Adrenal gland (tissue), 12 donors: ENCODE data around the gene LRRC31. TPM values are rescaled to one million over a fixed set of nuclear protein-coding genes. Genes with fewer than 3 reads are reported as not detected.

ENCODE experiments used
- DNase-seq, 7 donors: peaks; one replicate each; pipeline ENCODE4 v3.0.0-alpha.2; 2019 to 2020
- H3K27ac ChIP-seq, 5 donors: fragments of 200-600 bp; sonication (generic) in 4 of 5; 1 replicate in 3 of 5; 2 replicates in 2 of 5; pipeline versions ENCODE4 v1.5.1 to v1.8.0; 2016 to 2020; ENCODE audit warnings: mild to moderate bottlenecking in 1 of 5
- H3K27me3 ChIP-seq: fragments of 200-600 bp; 2 replicates; pipeline ENCODE4 v1.8.0; 2021
- H3K36me3 ChIP-seq, 2 donors: fragments of 200-600 bp; replicated peaks in 1 of 2; 1 replicate in 1 of 2; 2 replicates in 1 of 2; pipeline versions ENCODE4 v1.5.1 to v1.8.0; 2018 to 2022
- H3K4me1 ChIP-seq, 2 donors: fragments of 200-600 bp; replicated peaks in 1 of 2; 1 replicate in 1 of 2; 2 replicates in 1 of 2; pipeline versions ENCODE4 v1.5.1 to v1.8.0; 2018 to 2021
- H3K4me3 ChIP-seq, 4 donors: fragments of 200-600 bp; sonication (generic) in 3 of 4; one replicate each; pipeline ENCODE4 v1.5.1; 2016 to 2018
- H3K9me3 ChIP-seq, 3 donors: fragments of 200-600 bp; sonication (generic) in 1 of 3; replicated peaks in 1 of 3; 1 replicate in 2 of 3; 2 replicates in 1 of 3; pipeline versions ENCODE4 v1.5.1 to v1.8.0; 2016 to 2021
- POLR2A ChIP-seq, 2 donors: fragments of 450-650 bp; IDR thresholded peaks; one replicate each; pipeline ENCODE4 v1.6.1; 2017; ENCODE audit warnings: antibody characterized with exemption in 2 of 2, mild to moderate bottlenecking in 2 of 2, moderate library complexity in 1 of 2
- WGBS, 4 donors: extraction: QIAGEN DNeasy Blood & Tissue Kit in 2 of 4; methylation state at CpG; one replicate each; pipeline versions ENCODE4 v1.1.5 to v1.1.7; 2013 to 2017; 5-methylcytosine and 5-hydroxymethylcytosine counted together
- intact Hi-C, 2 donors: fragments of 100-400 bp; cut with DNase I; formaldehyde crosslinking; loops; one replicate each; pipeline versions ENCODE4 v1.14.1 to v1.15.0; 2022 to 2023
- polyA plus RNA-seq, 3 donors: library from polyadenylated mRNA; stranded (reverse); fragments of 200-250 nt in 2 of 3; fragments of 350-450 nt in 1 of 3; fragmentation: Illumina TruSeq in 1 of 3; extraction: RNeasy Lipid Tissue Mini Kit (QIAGEN cat#74804) in 1 of 3; gene quantifications; one replicate each; pipeline ENCODE4 v1.2.3, GENCODE V29; 2013 to 2014
- total RNA-seq, 9 donors: library from RNA; depleted of rRNA in 4 of 9; stranded (reverse); fragments of >200 nt in 4 of 9; fragments of 120-200 nt in 1 of 9; fragmentation: NEBNext Ultra II Directional in 1 of 9; extraction: Animal tissue kit (Norgen Biotek cat#: 25700) in 1 of 9; gene quantifications; one replicate each; pipeline versions ENCODE4 v1.1.0 to v1.2.4, GENCODE V29; 2013 to 2023
- TF ChIP-seq, protein P1 (sequence below), 6 experiments: fragments of 450-650 bp in 4 of 6; fragments of 200-600 bp in 2 of 6; sonication (generic) in 1 of 6; IDR thresholded peaks; 1 replicate in 5 of 6; 2 replicates in 1 of 6; pipeline versions ENCODE4 v1.5.1 to v1.8.0; 2016 to 2021; ENCODE audit warnings: antibody characterized with exemption in 6 of 6, mild to moderate bottlenecking in 2 of 6, moderate library complexity in 1 of 6
- donor health status: healthy with polysubstance abuse.
- donor health status: Bipolar disorder and iron deficiency.
- donor health status: DM: yes; HTN: yes; CAD: no.
- donor health status: DM: no; HTN: no; CAD: no.
- donor health status: DM: no; HTN: no; CAD: no.
- donor health status: DM: yes; HTN: yes; CAD: no.

The LRRC31 gene
- total and polyA plus RNA-seq, 12 donors = 0.06 TPM; not detected in 11

DNA sequence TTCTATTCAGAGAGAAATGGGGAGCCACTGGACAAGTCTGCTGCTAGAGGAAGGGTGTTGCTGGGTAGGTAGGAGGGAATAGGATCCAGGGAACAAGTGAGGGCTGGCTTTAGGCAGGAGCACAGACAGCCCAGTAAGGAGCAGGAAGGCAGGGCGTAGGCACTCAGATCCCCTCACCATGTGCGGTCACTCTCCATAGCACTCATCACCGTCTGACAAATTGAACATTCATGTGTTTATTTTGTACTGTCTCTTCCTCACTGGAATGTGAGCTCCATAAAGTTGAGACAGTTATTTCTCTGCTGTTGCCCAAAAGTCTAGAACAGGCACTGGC is 32.8 kb downstream of the LRRC31 start:
- WGBS, 4 donors = 88 to 93% (median 90%) methylated on average over 3 of the region's 3 CpGs
- no peak overlapping the region for H3K4me3 ChIP-seq
- H3K4me1 ChIP-seq = no peaks in the 10 kb centered on the region
- intact Hi-C loops = no loop called here
- no peaks in the 10 kb centered on the region for H3K27me3 ChIP-seq
- no peak overlapping the region for H3K27ac ChIP-seq
- TF ChIP-seq, protein P1, sequence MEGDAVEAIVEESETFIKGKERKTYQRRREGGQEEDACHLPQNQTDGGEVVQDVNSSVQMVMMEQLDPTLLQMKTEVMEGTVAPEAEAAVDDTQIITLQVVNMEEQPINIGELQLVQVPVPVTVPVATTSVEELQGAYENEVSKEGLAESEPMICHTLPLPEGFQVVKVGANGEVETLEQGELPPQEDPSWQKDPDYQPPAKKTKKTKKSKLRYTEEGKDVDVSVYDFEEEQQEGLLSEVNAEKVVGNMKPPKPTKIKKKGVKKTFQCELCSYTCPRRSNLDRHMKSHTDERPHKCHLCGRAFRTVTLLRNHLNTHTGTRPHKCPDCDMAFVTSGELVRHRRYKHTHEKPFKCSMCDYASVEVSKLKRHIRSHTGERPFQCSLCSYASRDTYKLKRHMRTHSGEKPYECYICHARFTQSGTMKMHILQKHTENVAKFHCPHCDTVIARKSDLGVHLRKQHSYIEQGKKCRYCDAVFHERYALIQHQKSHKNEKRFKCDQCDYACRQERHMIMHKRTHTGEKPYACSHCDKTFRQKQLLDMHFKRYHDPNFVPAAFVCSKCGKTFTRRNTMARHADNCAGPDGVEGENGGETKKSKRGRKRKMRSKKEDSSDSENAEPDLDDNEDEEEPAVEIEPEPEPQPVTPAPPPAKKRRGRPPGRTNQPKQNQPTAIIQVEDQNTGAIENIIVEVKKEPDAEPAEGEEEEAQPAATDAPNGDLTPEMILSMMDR (IDR thresholded peaks at IDR 0.05) = no peak
- TF ChIP-seq POLR2A (IDR thresholded peaks at IDR 0.05) = no peak
- no peaks in the 10 kb centered on the region for H3K9me3 ChIP-seq
- no peaks in the 10 kb centered on the region for H3K36me3 ChIP-seq
- DNase-seq = no peak

- H3K27ac ChIP-seq = no peak overlapping the region
- intact Hi-C loops = no loop called here
- 83 to 91% (median 90%) methylated on average over 5 of the region's 5 CpGs for WGBS, 4 donors
- no peaks in the 10 kb centered on the region for H3K36me3 ChIP-seq
- no peaks in the 10 kb centered on the region for H3K9me3 ChIP-seq
- no peak overlapping the region for H3K4me3 ChIP-seq
- TF ChIP-seq, protein P1 (IDR thresholded peaks at IDR 0.05) = no peak
- no peak for TF ChIP-seq POLR2A (IDR thresholded peaks at IDR 0.05)
- no peaks in the 10 kb centered on the region for H3K27me3 ChIP-seq
- no peaks in the 10 kb centered on the region for H3K4me1 ChIP-seq
- DNase-seq = no peak
Measured at GRCh38 chr3:169836078-169836941, 33.4 kb downstream of the LRRC31 start.

DNA sequence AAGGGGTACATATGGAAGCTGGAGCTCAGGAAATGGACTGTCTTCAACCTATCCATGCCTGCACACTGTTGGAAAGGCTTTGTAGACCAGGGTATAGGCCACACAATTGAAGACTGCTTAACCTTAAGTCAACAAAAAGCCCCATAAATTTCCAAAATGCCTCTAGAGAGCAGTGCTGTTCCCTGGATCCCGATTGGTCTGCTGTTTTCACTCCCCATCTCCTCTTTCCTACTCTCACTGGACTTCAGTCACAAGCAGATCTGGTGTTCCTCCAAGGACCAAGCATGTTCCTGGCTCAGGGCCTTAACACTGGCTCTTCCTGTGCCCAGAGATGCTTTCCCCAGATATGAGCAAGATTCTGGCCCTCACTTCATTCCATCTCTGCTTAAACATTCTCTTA is 34.2 kb downstream of the LRRC31 start:
- H3K27me3 ChIP-seq = no peaks in the 10 kb centered on the region
- H3K36me3 ChIP-seq = no peaks in the 10 kb centered on the region
- 50 to 64% (median 61%) methylated on average over 1 of the region's 1 CpG for WGBS, 4 donors
- intact Hi-C loops = no loop called here
- no peak for TF ChIP-seq POLR2A (IDR thresholded peaks at IDR 0.05)
- TF ChIP-seq, protein P1 (IDR thresholded peaks at IDR 0.05) = no peak
- H3K4me1 ChIP-seq = no peaks in the 10 kb centered on the region
- no peak overlapping the region for H3K27ac ChIP-seq
- H3K9me3 ChIP-seq = no peaks in the 10 kb centered on the region
- H3K4me3 ChIP-seq = no peak overlapping the region
- no peak for DNase-seq

DNA sequence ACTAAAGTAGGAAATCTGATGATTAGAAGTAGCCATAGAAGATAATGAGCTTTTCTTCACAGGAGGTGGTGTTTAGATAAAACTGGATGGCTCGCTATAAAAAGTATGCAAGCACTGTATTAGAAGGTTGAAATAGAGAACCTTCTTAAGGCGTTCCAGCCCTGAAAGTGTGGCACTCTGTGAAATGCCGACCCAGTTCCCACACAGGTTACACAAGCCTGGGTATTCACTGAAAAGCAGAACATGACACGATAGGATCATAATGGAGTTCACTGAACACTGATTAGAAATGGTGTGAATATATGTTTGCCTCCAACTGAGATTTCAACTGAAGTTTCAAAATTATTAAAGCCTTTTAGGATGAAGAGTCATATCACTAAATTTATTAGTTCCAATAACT is 42.0 kb downstream of the LRRC31 start:
- no peaks in the 10 kb centered on the region for H3K9me3 ChIP-seq
- intact Hi-C loops = no loop called here
- WGBS, 4 donors = 77 to 89% (median 82%) methylated on average over 4 of the region's 4 CpGs
- no peaks in the 10 kb centered on the region for H3K36me3 ChIP-seq
- H3K4me3 ChIP-seq = no peak overlapping the region
- no peaks in the 10 kb centered on the region for H3K27me3 ChIP-seq
- H3K27ac ChIP-seq = no peak overlapping the region
- no peak for TF ChIP-seq POLR2A (IDR thresholded peaks at IDR 0.05)
- TF ChIP-seq, protein P1 (IDR thresholded peaks at IDR 0.05) = no peak
- DNase-seq = no peak
- no peaks in the 10 kb centered on the region for H3K4me1 ChIP-seq
